WTC11 (cell line): ENCODE results near the gene NEK11. TPM values are rescaled to one million over a fixed set of nuclear protein-coding genes. Genes with fewer than 3 reads are reported as not detected.

Source experiments
- ATAC-seq: fragments of 200-7000 bp; cut with Tn5 transposase; 2 replicates; pipeline ENCODE4 v1.10.0; 2021; ENCODE audit warnings: mild to moderate bottlenecking, moderate library complexity
- CTCF ChIA-PET: fragments of 300-600 bp; sonication (Branson Sonifier 250); formaldehyde crosslinking; loops from one replicate; lab custom pipeline; 2021; ENCODE audit warnings: antibody characterized with exemption; lab: Charles Lee
- POLR2A ChIA-PET: fragments of 350-600 bp; sonication (Branson Sonifier 250); formaldehyde crosslinking; loops from one replicate; lab custom pipeline; 2021; ENCODE audit warnings: antibody characterized with exemption; lab: Charles Lee
- DNase-seq: peaks from one replicate; pipeline ENCODE4 v3.0.0; 2021; ENCODE audit warnings: low spot score
- H3K27ac Mint-ChIP-seq: 2 replicates; pipeline ENCODE4 v1.8.0; 2021; ENCODE audit warnings: mixed read lengths
- H3K27me3 Mint-ChIP-seq: 2 replicates; pipeline ENCODE4 v1.8.0; 2021; ENCODE audit warnings: low read depth, mild to moderate bottlenecking, moderate library complexity, mixed read lengths
- H3K36me3 Mint-ChIP-seq: 2 replicates; pipeline ENCODE4 v1.8.0; 2021; ENCODE audit warnings: mixed read lengths
- H3K4me1 Mint-ChIP-seq: 2 replicates; pipeline ENCODE4 v1.8.0; 2022; ENCODE audit warnings: mixed read lengths
- H3K4me3 Mint-ChIP-seq: 2 replicates; pipeline ENCODE4 v1.8.0; 2021; ENCODE audit warnings: mild to moderate bottlenecking, moderate library complexity, mixed read lengths
- H3K9me3 Mint-ChIP-seq: 2 replicates; pipeline ENCODE4 v1.8.0; 2021; ENCODE audit warnings: mixed read lengths
- AR ChIP-seq: fragments of 250-450 bp; sonication (Bioruptor Pico); IDR thresholded peaks from 2 replicates; pipeline ENCODE4 v1.9.0; 2021; ENCODE audit warnings: mild to moderate bottlenecking
- EMX1 ChIP-seq: fragments of 250-450 bp; sonication (Bioruptor Pico); IDR thresholded peaks from 2 replicates; pipeline ENCODE4 v1.8.0; 2021; ENCODE audit warnings: mild to moderate bottlenecking
- ESRRA ChIP-seq: sonication (generic); formaldehyde crosslinking; IDR thresholded peaks from 2 replicates; pipeline ENCODE4 v1.8.1; 2022; ENCODE audit warnings: mild to moderate bottlenecking, missing genetic modification reagents, borderline replicate concordance
- FOXK1 ChIP-seq: sonication (generic); formaldehyde crosslinking; IDR thresholded peaks from 2 replicates; pipeline ENCODE4 v1.8.0; 2022; ENCODE audit warnings: mild to moderate bottlenecking, moderate library complexity, missing genetic modification reagents
- GRHL2 ChIP-seq: fragments of 250-450 bp; sonication (Bioruptor Pico); IDR thresholded peaks from 2 replicates; pipeline ENCODE4 v1.8.0; 2022; ENCODE audit warnings: mild to moderate bottlenecking, moderate library complexity; ENCODE audit not compliant: insufficient replicate concordance, severe bottlenecking
- GTF2I ChIP-seq: fragments of 250-450 bp; sonication (Bioruptor Pico); conservative IDR thresholded peaks from 2 replicates; pipeline ENCODE4 v1.4.0; 2021; ENCODE audit warnings: mild to moderate bottlenecking
- HMGA2 ChIP-seq: fragments of 250-450 bp; sonication (Bioruptor Pico); IDR thresholded peaks from 2 replicates; pipeline ENCODE4 v1.4.0; 2021; ENCODE audit warnings: mild to moderate bottlenecking, moderate library complexity
- NFE2L1 ChIP-seq: sonication (generic); formaldehyde crosslinking; IDR thresholded peaks from 2 replicates; pipeline ENCODE4 v1.8.1; 2023; ENCODE audit warnings: missing genetic modification reagents
- NR1H2 ChIP-seq: sonication (generic); formaldehyde crosslinking; IDR thresholded peaks from 2 replicates; pipeline ENCODE4 v1.9.0; 2021; ENCODE audit warnings: mild to moderate bottlenecking, moderate library complexity, missing genetic modification reagents
- SMAD4 ChIP-seq: sonication (generic); formaldehyde crosslinking; IDR thresholded peaks from 2 replicates; pipeline ENCODE4 v1.8.0; 2022; ENCODE audit warnings: mild to moderate bottlenecking, missing genetic modification reagents
- SOX15 ChIP-seq: fragments of 250-450 bp; sonication (Bioruptor Pico); IDR thresholded peaks from 2 replicates; pipeline ENCODE4 v1.9.0; 2021; ENCODE audit warnings: mild to moderate bottlenecking
- SP1 ChIP-seq: sonication (generic); formaldehyde crosslinking; conservative IDR thresholded peaks from 2 replicates; pipeline ENCODE4 v1.8.1; 2022; ENCODE audit warnings: missing genetic modification reagents
- TCF7 ChIP-seq: sonication (generic); formaldehyde crosslinking; IDR thresholded peaks from 2 replicates; pipeline ENCODE4 v1.8.0; 2022; ENCODE audit warnings: mild to moderate bottlenecking, low read depth, missing genetic modification reagents, moderate library complexity
- TEAD4 ChIP-seq: sonication (generic); formaldehyde crosslinking; IDR thresholded peaks from 2 replicates; pipeline ENCODE4 v1.8.0; 2022; ENCODE audit warnings: mild to moderate bottlenecking, missing genetic modification reagents
- TP53 ChIP-seq: sonication (generic); formaldehyde crosslinking; IDR thresholded peaks from 2 replicates; pipeline ENCODE4 v1.8.1; 2023; ENCODE audit warnings: mild to moderate bottlenecking, missing genetic modification reagents
- ZNF121 ChIP-seq: sonication (generic); formaldehyde crosslinking; IDR thresholded peaks from 2 replicates; pipeline ENCODE4 v1.8.0; 2023; ENCODE audit warnings: missing genetic modification reagents
- total RNA-seq: library from RNA; stranded (reverse); gene quantifications from 3 replicates; pipeline ENCODE4 v1.2.3, GENCODE V29; 2021
- TF ChIP-seq, protein P1 (sequence below): sonication (generic); formaldehyde crosslinking; IDR thresholded peaks from 2 replicates; pipeline ENCODE4 v1.8.0; 2022; ENCODE audit warnings: mild to moderate bottlenecking, missing genetic modification reagents
- TF ChIP-seq, protein P2 (sequence below): sonication (generic); formaldehyde crosslinking; IDR thresholded peaks from 2 replicates; pipeline ENCODE4 v1.8.0; 2022; ENCODE audit warnings: missing genetic modification reagents
- TF ChIP-seq, protein P3 (sequence below): sonication (generic); formaldehyde crosslinking; IDR thresholded peaks from 2 replicates; pipeline ENCODE4 v1.8.1; 2022; ENCODE audit warnings: mild to moderate bottlenecking, missing genetic modification reagents, moderate library complexity, borderline replicate concordance
- TF ChIP-seq, protein P4 (sequence below): fragments of 250-450 bp; sonication (Bioruptor Pico); conservative IDR thresholded peaks from 2 replicates; pipeline ENCODE4 v1.9.0; 2021; ENCODE audit warnings: mild to moderate bottlenecking
- TF ChIP-seq, protein P5 (sequence below): sonication (generic); formaldehyde crosslinking; conservative IDR thresholded peaks from 2 replicates; pipeline ENCODE4 v1.8.1; 2022; ENCODE audit warnings: mild to moderate bottlenecking, missing genetic modification reagents

The NEK11 gene
- total RNA-seq, 1 experiment from 2014 or later: 1.6 TPM

DNA sequence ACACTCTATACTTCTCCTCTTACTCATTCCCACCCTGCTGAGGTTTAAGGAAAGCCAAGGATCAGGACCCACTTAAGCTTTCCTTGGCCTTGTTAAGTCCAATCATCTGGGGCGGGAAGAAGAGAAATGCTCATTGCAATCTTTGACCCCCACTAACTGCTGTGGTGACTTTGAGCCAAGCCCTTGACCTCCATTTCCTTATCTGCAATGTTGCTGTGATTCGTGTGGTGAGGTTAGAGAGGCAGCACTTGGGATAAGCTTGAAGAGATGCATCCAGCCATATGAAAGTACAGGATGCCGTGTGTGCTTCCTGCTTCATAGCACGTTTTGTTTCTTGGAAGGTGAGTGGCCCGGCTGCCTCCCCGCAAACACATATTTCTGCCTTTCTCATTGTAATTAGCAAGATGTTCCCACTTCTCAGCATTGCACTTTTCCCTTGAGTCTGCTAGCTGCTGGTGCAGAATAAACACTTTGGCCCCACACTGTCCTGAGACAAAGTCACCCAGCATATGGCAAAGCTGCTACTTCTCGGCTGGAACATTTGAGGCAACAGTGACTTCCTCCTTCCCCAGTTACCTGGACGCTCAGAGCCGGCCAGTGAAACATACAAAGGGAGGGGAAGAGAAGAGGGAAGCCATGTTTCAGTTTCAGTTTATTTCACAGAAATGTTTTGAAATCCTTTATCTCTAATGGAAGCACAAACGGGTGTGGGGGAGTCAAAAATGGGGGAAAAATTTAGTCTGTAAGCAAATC lies 344.4 kb downstream of the NEK11 start:
- Mint-ChIP-seq H3K4me3 (no peak overlapping the region), H3K36me3 (peaks cover 16% of the 10 kb centered on the region), H3K9me3 (no peaks in the 10 kb centered on the region; the same call in 1 of the 2 replicates), H3K27ac (no peak overlapping the region), H3K4me1 (peaks cover 4% of the 10 kb centered on the region; the same call in 1 of the 2 replicates), H3K27me3 (no peaks in the 10 kb centered on the region)
- no peak for DNase-seq
- POLR2A ChIA-PET: interaction anchor here (0.6 to 1.6 kb wide), 2 partner anchors 10 to 350 kb away, joined by 3 to 5 read pairs; partner anchors contain the start of gene NUDT16
- no peak; the same call in 1 of the 2 replicates for ATAC-seq
- no peak for TF ChIP-seq SOX15 (CRISPR knock-in tag)
- TF ChIP-seq, protein P1, sequence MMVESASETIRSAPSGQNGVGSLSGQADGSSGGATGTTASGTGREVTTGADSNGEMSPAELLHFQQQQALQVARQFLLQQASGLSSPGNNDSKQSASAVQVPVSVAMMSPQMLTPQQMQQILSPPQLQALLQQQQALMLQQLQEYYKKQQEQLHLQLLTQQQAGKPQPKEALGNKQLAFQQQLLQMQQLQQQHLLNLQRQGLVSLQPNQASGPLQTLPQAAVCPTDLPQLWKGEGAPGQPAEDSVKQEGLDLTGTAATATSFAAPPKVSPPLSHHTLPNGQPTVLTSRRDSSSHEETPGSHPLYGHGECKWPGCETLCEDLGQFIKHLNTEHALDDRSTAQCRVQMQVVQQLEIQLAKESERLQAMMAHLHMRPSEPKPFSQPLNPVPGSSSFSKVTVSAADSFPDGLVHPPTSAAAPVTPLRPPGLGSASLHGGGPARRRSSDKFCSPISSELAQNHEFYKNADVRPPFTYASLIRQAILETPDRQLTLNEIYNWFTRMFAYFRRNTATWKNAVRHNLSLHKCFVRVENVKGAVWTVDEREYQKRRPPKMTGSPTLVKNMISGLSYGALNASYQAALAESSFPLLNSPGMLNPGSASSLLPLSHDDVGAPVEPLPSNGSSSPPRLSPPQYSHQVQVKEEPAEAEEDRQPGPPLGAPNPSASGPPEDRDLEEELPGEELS (CRISPR knock-in tag): no peak
- no peak for TF ChIP-seq TCF7 (CRISPR knock-in tag)
- TF ChIP-seq SMAD4 (CRISPR knock-in tag): no peak
- TF ChIP-seq FOXK1 (CRISPR knock-in tag): no peak
- no peak for TF ChIP-seq SP1
- no peak for TF ChIP-seq ESRRA (CRISPR knock-in tag)
- CTCF ChIA-PET: interaction anchor here (0.8 kb wide), 1 partner anchor 10 kb away, joined by 3 read pairs; no protein-coding TSS in a partner anchor

- ChIA-PET CTCF (no interaction called here), POLR2A (interaction anchor here (1.6 kb wide), 1 partner anchor 10 kb away, joined by 5 read pairs; the partner anchor contains the start of gene NUDT16)
- Mint-ChIP-seq H3K27ac (no peak overlapping the region), H3K36me3 (peaks cover 15% of the 10 kb centered on the region), H3K4me1 (peaks cover 7% of the 10 kb centered on the region), H3K9me3 (no peaks in the 10 kb centered on the region; the same call in 1 of the 2 replicates), H3K27me3 (no peaks in the 10 kb centered on the region), H3K4me3 (no peak overlapping the region)
- ATAC-seq (no peak), DNase-seq (no peak)
- TF ChIP-seq SP1 (no peak), TP53 (CRISPR knock-in tag) (no peak), GTF2I (CRISPR knock-in tag) (no peak), HMGA2 (CRISPR knock-in tag) (no peak), TEAD4 (CRISPR knock-in tag) (no peak), NFE2L1 (no peak), AR (CRISPR knock-in tag) (no peak), NR1H2 (CRISPR knock-in tag) (no peak), GRHL2 (CRISPR knock-in tag) (no peak), ZNF121 (no peak), EMX1 (CRISPR knock-in tag) (no peak)
- TF ChIP-seq, protein P2, sequence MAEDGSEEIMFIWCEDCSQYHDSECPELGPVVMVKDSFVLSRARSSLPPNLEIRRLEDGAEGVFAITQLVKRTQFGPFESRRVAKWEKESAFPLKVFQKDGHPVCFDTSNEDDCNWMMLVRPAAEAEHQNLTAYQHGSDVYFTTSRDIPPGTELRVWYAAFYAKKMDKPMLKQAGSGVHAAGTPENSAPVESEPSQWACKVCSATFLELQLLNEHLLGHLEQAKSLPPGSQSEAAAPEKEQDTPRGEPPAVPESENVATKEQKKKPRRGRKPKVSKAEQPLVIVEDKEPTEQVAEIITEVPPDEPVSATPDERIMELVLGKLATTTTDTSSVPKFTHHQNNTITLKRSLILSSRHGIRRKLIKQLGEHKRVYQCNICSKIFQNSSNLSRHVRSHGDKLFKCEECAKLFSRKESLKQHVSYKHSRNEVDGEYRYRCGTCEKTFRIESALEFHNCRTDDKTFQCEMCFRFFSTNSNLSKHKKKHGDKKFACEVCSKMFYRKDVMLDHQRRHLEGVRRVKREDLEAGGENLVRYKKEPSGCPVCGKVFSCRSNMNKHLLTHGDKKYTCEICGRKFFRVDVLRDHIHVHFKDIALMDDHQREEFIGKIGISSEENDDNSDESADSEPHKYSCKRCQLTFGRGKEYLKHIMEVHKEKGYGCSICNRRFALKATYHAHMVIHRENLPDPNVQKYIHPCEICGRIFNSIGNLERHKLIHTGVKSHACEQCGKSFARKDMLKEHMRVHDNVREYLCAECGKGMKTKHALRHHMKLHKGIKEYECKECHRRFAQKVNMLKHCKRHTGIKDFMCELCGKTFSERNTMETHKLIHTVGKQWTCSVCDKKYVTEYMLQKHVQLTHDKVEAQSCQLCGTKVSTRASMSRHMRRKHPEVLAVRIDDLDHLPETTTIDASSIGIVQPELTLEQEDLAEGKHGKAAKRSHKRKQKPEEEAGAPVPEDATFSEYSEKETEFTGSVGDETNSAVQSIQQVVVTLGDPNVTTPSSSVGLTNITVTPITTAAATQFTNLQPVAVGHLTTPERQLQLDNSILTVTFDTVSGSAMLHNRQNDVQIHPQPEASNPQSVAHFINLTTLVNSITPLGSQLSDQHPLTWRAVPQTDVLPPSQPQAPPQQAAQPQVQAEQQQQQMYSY (CRISPR knock-in tag): no peak
- TF ChIP-seq, protein P3, sequence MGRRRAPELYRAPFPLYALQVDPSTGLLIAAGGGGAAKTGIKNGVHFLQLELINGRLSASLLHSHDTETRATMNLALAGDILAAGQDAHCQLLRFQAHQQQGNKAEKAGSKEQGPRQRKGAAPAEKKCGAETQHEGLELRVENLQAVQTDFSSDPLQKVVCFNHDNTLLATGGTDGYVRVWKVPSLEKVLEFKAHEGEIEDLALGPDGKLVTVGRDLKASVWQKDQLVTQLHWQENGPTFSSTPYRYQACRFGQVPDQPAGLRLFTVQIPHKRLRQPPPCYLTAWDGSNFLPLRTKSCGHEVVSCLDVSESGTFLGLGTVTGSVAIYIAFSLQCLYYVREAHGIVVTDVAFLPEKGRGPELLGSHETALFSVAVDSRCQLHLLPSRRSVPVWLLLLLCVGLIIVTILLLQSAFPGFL (CRISPR knock-in tag): no peak
- TF ChIP-seq, protein P4, sequence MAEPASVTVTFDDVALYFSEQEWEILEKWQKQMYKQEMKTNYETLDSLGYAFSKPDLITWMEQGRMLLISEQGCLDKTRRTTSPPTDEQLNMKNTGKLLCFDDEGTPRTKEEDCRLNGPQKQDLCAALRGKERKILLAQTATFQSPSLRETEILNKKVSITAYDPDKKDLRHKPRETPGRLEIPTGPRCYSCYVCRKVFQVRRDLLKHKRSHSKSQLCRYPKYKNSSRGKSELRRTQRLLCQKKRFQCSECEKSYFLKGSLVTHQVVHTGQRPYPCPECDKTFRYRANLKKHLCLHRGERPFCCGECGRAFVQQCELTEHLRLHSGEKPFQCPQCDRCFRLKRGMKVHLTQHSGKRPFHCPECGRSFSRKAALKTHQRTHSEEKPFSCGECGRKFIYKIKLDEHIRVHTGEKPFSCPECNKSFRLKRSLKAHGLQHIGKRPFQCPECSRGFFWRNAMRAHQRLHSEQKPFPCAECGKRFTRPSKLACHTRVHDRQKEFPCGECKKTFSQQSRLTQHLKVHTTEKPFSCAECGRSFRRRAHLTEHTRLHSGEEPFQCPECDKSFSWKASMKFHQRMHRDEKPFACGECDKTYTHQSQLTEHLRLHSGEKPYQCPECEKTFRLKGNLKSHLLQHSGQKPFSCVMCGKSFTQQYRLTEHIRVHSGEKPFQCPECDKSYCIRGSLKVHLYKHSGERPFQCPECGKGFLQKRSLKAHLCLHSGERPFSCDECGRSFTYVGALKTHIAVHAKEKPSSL (CRISPR knock-in tag): no peak
- TF ChIP-seq, protein P5, sequence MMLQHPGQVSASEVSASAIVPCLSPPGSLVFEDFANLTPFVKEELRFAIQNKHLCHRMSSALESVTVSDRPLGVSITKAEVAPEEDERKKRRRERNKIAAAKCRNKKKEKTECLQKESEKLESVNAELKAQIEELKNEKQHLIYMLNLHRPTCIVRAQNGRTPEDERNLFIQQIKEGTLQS (CRISPR knock-in tag): no peak
Observed at GRCh38 chr3:131371688-131372066, 345.0 kb downstream of the NEK11 start.
